Measurements from ENCODE around the gene MAML2.

DNA sequence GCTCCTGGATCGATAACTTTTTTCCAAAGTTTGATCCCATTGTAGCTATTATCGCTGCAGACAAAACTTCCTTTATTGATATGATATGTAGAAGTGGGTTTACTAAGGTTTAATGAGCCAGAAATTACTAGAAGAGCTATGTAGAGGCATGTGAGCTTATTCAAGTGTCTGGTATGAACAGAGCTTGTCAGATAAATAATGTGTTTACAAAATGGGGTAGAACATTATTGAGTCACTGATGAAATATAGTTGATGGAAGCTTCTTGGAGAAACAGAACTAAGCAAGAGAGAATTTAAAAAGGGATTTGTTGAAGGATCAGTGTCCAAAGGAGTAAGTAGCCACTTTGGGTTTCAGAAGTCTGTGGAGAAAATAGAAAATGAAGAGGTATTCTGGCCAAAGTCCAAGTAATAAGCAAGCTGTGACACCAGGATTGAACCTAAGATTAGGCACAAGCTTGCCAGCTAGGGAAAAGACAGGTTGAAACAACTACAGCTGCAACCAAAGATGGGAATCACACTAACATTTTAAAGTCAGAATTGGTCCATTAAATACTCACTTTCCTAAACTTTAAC lies 104.3 kb downstream of the MAML2 start:
- TF ChIP-seq, protein P1, sequence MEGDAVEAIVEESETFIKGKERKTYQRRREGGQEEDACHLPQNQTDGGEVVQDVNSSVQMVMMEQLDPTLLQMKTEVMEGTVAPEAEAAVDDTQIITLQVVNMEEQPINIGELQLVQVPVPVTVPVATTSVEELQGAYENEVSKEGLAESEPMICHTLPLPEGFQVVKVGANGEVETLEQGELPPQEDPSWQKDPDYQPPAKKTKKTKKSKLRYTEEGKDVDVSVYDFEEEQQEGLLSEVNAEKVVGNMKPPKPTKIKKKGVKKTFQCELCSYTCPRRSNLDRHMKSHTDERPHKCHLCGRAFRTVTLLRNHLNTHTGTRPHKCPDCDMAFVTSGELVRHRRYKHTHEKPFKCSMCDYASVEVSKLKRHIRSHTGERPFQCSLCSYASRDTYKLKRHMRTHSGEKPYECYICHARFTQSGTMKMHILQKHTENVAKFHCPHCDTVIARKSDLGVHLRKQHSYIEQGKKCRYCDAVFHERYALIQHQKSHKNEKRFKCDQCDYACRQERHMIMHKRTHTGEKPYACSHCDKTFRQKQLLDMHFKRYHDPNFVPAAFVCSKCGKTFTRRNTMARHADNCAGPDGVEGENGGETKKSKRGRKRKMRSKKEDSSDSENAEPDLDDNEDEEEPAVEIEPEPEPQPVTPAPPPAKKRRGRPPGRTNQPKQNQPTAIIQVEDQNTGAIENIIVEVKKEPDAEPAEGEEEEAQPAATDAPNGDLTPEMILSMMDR (conservative IDR thresholded peaks at IDR 0.05), result no peak
- no peak for TF ChIP-seq ZFX (IDR thresholded peaks at IDR 0.05)

Data from C4-2B (cell line).